NCI-H524 treated with DMSO at 0.1 percent for 48 hours (cell line): Measurements from ENCODE around the gene ALAS1.

Source experiments
- DNase-seq: peaks from one replicate; lab custom pipeline; 2025; lab: John Stamatoyannopoulos, UW

ALAS1 gene

DNA sequence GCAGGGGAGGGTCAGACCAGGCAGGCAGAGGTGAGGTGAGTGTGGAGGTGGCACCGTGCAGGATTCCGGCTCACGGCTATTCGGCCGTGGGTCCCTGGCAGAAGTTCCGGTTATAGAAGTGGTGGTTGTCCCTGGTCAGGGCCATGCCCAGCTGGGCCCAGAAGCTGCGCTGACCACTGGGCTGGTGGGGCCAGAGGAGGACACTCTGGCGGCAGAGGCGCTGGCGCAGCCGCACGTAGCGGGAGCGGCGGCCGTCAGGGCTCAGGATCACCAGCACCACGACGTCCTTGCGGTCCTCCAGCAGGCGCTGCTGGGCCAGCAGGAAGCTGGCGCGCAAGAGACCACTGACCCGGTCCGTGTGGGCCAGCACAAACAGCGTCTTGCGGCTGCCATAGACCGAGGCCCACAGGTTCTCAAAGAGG, 23.2 kb downstream of the ALAS1 start:
- DNase-seq, result no peak

DNA sequence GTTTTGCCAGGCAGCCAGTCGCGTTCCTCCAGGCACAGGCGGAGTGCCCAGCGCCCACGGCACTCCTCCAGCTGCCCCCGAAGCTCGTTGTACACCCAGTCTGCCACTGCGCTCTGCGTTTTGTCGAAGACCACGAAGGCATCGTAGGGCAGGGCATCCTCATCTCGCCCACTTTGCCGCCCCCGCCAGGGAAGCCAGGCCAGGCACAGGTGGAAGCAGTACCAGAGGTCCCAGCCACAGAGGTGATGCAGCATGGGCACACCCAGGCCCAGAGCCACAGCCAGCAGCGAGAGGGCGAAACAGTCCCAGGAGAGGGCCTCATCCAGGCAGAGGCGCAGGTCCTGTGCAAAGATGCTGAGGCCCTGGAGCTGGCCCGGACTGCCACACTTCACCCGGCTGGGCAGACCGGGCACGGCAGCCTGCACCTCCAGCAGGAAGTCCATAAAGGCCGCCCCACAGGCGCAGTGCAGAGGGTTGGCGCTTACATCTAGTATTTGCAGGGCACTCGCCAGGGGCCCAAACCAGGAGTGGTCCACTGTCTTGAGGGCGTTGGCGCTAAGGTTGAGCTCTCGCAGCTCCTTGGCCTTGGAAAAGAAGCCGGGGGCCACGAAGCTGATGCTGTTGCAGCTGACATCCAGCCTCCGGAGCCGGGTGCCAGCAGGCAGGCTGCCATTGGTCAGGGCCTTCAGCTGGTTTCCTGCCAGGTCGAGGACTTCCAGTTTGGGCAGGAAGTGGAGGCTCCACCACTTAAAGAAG, 23.8 kb downstream of the ALAS1 start:
- DNase-seq, result no peak

DNA sequence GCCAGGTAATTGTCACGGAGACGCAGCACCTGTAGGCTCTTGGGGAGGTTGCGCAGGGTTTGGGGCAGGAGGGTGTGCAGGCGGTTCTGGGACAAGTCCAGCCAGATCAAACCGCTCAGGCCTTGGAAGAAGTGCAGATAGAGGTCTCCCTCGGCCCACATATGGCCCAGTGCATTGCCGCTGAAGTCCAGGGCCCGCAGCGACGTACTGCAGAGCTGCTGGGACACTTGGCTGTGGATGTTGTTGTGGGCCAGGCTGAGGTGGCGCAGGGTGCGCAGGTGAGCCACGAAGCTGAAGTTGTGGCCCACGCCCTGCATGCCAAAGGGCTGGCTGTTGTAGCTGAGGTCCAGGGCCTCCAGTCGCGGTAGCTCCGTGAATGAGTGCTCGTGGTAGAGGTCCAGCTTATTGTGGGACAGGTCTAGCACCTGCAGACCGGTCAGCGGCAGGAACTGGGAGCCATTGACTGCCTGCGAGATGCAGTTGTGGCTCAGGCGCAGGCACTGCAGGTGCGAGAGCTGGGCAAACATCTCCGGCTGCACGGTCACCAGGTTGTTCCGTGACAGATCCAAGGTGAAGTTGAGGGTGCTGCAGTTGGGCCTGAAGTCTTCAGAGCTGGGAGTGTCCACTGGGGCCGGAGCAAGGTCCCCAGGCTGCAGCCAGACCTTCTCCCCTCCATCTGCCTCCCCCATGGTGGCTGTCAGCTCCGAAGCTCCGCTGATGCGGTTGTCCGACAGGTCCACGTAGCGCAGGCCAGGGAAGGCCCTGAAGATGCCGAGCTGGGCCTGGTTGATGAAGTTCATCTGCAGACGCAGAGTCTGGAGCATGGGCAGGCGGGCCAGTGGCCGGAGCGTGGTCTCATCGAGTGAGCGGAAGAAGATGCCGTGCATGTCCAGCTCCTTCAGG, 24.6 kb downstream of the ALAS1 start:
- no peak for DNase-seq

DNA sequence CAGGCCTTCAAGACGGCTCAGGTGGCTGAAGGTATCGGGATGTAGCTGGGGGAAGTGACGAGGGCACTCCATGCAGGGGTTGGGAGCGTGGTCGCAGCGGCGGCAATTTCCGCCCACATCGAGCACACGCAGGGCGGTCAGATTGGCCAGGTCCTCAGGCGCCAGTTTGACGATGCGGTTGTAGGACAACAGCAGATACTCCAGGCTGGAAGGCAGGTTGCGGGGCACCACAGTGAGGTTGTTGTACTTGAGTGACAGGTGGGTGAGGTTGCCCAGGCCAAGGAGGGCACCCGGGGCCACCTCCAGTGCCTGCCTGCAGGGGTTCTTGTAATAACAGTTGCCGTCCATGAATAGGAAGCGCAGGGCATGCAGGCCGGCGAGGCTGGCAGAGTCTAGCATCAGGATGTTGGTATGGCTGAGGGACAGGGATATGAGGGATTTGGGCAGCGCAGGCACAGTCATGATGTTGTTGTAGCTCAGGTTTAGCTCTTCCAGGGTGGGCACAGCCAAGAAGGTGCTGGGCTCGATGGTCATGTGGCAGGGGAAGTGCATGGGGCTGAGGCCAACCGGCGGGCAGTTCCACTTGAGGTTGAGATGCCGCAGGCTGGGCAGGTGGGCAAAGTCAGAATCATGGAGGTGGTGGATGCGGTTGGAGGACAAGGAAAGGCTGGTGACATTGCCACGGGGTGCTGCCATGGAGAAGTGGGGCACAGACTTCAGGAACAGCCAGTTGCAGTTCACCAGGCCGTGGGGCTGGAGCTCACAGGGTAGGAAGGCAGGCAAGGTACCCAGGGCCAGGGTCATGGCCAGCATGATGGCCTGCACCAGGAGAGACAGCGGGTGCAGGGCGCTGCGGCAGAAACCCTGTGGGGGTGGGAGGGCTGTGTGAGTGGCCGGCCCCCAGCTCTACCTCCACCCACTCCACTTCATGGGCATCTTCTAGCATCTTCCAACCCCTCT, 25.8 kb downstream of the ALAS1 start:
- DNase-seq, result no peak

DNA sequence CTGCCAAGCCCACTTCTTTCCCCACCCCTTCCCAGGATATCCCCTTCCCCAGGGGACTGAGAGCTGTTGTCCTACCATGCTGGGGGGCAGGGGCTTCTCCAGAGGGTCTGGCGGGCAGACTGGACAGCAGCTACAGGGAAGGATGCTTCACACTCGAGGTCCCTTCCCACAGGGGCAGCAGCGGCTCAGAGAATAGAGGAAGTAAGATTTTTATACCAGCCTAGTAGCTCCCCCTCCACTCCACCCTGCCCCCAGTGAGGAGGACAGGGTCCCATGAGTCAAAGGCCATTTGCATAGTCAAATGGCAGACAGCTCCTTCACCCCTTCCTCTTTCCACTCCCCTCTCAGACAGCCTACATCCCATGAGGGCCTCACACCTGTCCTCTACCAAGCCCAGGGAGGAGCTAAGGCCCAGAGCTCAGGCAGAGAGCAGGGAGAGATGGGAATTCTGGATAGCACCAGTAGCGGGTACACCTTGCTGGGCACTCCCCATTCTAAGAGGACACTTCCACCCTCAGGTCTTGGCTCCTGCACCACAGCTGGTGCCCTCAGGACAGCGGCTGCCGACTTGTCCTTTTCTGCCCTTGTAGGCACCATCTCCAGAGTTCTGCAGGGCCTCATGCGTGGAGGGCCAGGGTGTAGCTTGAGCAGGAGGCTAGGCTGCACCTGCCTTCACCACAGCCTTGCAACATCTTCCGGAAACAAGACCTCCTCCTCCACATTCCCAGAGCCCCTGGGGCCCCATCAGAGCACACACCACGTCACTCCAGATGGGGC, 27.7 kb downstream of the ALAS1 start, which contains the start of gene TLR9:
TLR9 (minus strand) TSS at position 194 of the 777 bp plus-strand sequence; CDS start at position 78, 116 bp downstream.
- DNase-seq, result no peak

DNA sequence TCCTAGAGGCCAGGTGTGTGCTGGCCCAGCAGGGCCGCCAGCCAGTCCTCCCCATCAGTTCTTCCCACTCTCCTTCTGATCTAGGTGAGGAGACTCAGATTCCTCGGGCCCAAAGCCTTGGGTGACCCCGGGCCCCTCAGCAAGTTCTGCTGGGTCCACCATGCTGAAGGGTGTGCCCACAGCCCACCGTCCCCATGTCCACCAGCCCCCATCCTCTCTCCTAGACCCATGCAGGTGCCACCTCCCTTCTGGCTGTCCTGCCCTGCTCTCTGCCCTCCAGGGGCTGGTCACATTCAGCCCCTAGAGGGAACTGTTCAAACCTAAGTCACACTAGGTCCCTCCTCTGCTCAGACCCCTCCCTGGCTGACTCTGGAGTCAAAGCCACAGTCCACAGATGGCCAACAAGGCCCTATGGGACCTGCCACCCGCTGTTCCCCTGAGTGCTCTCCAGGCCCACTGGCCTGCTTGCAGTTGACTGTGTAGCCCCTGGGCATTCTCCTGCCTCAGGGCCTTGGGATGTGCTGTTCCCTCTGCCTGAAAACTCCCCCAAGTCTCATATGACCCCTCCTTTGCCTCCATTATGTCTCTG, 28.4 kb downstream of the ALAS1 start:
- DNase-seq, result no peak

DNA sequence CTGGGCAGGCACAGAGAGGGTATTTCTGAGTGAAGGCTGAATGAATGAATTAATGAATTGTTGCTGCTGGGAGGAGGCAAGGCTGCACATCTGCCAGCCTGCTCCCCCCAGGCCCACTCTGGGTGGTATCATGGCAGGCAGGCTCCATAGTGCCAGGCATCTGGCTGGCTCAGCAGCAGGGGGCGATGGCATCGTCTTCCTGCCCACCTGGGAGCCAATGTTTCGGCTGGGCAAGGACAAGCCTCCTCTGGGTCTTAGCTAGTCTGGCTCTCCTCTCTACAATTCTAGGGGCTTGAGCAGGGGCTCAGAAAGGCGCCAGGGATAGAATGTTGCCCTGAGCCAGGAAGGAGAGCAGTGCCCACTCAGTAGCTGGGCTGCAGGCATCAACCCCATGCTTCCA, 29.2 kb downstream of the ALAS1 start:
- no peak for DNase-seq

DNA sequence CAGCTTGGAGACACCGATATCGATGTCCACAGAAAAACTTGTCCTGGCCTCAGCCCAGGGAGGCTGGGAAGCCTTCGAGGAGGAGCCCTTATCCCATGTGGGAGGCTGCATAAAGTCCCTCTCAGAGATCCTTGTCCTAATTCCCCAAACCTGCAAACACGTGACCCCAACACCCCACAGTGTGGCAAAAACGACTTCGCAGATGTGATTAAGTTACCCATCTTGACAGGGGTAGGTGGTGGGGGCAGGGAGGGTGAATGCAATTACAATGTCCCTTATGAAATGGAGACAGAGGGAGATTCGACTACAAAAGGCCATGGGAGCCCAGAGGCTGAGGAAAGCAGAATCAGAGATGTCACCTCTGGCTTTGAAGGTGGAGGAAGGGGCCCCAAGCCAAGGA, 29.8 kb downstream of the ALAS1 start:
- DNase-seq, result no peak

DNA sequence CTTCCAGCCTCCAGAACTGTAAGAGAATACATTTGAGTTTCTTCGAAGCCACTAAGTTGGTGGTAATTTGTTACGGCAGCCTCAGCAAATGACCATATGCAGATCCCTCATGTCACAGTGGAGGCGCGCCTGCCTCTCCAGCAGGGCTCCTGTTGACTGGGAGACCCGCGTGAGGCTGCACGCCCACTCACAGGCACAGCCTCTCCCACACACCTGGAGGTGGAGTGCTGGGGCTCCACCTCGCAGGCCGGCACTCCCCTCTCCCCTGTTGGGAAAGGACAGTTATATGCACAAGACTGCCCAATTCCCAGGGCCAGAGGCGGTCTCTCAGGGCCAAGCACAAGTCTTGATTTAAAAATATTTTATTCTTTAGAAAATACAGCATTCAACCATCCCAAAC, 30.3 kb downstream of the ALAS1 start:
- no peak for DNase-seq

DNA sequence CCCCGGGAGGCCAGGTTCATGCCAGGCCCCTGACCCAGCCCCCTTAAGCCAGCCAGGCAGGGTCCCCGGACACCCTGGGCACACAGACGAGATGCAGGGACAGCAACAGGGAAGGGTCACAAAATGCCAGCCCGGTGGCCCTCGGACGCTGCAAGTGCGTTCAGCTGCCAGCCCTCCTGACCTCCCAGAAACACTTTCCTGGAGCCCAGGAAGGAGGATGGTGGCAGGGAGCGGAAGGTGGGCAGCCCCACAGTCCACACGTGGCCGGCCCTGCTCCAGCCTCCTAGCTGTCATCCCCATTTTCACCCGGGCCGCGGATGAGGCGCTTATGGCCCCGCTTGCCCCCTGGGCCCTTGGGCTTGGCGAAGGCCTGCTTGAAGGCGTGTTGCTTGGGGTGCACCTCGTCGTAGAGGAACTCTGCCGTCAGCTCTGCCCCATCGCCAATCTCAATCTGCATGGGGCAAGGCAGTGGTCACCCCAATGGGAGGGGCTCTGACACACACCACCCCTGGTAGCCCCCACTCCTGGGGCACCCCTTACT, 30.9 kb downstream of the ALAS1 start:
- no peak for DNase-seq

DNA sequence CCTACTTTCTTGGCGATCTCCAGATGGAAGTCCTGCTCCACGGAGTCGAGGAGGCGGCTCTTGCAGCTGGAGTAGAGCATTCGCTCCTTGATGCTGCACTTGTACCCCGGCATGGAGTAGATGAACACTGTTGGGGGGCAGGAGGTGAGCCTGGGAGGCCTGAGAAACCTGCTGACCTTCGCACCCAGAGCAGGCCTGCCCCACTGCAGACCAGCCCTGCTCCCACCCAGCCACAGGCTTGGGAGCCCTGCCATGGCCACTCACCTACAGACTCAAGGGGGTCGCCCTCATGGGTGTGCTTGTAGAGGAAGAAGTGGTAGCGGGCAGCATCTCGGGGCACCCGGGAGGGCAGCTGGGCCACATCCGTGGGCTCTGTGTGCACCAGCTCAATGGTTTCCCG, 31.7 kb downstream of the ALAS1 start:
- DNase-seq, result no peak

DNA sequence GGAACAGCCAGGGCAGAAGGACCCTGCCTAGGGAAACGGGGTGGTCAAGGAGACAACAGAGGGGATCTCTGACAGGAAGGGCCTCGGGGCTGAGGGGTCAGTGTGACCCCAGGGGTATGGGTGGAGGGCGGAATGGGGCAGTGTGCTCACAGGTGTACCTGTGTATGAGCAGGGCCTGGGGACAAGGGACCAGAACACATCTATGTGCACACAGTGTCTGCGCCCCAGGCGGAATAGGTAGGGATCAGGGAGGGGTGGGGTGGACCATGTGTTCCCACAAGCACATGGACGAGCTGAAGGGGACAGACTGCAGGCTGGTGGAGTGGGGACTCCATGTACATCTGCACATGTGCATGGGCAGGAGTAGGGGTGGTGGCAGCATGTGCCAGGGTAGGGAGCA, 32.5 kb downstream of the ALAS1 start:
- no peak for DNase-seq

DNA sequence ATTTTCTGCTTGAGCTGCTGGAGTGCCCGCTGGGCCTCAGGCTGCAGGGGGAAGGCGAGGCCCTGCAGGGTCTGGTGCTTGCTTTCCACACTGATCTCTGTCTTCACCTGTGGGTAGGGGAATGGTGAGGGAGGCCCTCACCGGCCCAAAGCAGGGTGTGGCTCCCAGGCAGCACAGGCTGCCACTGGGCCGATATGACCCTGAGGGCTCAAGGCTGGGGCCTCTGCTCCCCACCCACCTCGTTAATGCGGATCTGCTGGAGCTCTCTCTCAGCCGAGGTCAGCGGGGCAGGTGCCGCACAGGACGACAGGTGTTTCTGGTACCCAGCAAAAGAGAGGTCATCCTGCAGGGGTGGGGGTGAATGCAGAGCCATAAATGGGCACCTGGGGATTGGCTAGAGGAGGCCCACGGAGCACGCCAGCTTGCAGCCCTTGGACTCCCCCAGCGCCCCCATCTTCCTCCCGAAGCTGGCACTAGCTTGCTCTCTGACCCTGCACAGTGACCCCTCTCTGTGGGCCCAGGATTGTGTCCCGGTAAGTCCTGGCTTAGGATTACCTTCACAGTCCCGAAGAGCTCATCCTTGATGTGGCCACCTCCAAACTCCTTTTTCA, 33.0 kb downstream of the ALAS1 start:
- DNase-seq, result no peak

DNA sequence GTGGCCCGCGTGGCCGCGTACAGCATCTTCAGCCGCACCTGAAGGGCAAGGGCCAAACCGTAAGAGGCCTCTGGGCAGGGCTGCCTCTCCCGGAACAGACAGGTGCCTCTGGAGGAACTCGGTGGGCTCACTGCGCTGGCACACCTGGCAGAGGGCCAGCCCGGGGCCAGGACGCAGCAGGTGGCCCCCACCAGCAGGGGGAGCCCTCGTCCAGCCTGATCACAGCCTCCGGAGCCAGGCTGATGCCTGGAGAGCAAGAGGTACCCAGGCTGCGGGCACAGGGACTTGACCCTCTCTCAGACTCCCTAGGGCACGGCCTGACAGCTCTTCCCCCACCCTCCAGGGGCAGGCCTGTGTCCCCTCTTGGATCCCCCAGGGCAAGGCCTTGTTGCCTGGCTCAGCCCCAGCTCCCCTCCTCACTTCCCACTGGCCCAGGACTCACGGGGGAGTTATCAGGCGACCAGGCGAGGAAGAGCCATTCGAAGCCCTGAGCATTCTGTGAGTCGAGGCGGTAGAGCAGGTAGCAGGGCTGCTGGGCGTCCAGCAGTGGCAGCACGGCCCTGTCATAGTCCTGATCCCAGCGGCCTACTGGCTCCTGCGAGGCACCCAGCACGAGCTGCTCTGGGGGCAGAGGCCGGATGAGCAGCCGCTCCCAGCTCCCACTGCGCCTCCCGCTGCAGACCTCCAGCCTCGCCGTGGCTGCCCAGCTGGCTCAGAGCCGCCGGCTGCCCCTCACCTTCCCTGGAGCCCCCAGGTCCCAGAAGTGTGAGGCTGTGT, 33.7 kb downstream of the ALAS1 start:
- DNase-seq, result no peak

DNA sequence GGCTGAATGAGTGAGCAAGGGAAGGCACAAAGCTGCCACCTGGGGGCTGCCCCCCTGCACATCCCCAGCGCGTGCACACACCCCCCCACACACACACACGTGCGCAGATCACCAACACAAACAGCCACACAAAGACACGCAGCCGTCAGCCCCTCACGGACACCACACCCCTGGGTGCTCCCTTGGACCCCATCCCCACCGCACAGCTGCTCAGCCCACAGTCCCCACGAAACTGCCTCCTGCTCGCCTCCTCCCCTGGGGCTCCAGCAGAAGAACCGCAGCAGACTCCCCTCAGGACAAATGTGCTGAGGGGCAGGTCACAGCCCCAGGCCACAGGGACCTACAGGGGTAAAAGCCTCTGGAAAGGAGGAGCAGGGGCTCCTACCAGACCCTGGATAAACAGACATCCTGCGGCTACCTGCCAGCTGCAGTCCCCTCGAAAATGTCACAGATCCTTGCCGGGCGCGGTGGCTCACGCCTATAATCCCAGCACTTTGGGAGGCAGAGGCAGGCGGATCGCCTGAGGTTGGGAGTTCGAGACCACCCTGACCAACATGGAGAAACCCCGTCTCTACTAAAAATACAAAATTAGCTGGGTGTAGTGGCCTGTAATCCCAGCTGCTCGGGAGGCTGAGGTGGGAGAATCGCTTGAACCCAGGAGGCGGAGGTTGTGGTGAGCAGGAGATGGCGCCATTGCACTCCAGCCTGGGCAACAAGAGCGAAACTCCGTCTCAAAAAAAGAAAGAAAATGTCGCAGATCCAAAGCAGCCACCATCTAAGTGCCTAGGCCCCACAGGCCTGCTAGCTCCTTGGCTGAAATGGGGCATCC, 34.5 kb downstream of the ALAS1 start:
- DNase-seq, result no peak

DNA sequence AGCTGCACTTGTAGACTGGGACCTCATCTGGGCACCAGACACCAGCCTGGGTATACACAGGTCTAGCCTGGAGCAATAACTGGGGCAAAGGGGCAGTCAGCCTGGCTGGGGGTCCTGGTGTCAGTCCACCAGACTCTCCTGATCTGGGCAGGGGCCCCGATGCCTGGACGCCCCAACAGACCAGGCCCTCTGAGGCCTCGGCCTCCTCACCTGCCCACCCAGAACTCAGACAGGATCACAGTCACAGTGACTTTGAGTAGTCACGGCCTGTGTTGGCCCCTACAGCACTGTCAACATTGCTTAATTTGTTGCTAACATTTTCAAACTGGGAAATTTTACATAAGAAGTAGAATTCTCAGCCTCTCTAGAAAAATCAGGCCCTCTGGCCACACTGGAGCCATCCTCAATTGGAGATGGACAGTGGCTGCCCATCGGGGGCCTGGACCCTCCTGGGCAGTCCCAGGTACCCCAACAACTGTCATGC, 35.2 kb downstream of the ALAS1 start:
- no peak for DNase-seq

DNA sequence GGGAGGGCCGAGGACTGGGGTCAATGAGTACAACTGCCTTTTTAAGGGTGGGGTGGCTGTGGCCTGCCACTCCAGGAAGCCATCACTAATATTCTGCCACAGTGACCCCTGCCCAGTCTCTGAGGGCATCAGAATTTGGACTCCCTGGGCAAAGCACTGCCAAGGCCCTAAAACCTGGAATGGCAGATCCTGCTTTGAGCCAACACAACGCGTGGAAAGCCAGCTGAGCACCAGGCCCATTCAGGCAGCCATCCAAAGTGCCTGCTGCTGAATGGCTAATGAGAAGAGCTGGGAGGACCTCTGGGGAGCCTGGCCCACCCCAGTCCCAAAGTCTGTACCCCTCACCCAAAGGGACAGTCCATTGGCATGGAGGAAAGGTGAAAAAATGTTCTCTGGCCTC, 36.0 kb downstream of the ALAS1 start:
- DNase-seq, result no peak
